Measurements from ENCODE around the gene RBFOX2.

RBFOX2 gene

DNA sequence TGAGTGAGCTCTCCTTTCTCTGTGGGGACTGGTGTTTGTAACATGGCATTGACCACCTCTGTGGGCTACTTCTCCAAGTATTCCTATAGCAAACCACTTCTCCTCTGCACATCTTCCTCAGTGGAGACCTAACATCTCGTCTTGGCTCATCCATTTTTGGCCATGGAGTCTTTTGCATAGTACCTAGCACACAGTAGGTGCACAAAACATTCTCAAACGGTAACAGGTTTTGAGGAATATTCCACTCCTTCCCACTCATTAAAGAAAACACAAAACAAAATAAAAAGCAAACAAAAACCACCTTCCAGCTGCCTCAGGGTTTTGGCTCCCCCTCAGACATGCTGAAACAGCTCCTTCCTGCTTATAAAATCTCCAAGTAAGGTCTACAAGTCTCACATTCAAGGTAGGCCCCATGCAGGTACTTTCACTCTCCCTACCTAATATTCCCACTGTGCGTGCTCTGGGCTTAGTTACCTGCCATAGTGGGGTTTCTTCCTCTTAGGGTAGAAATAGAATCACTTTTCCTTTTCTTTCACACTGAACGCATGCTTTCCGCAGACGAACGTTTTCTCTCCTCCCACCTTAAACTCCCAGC, 132.4 kb downstream of the RBFOX2 start:
- DNase-seq (no peak), ATAC-seq (no peak)

- DNase-seq: no peak
- ATAC-seq: no peak
Observed at GRCh38 chr22:35894937-35895708, 133.5 kb downstream of the RBFOX2 start.

DNA sequence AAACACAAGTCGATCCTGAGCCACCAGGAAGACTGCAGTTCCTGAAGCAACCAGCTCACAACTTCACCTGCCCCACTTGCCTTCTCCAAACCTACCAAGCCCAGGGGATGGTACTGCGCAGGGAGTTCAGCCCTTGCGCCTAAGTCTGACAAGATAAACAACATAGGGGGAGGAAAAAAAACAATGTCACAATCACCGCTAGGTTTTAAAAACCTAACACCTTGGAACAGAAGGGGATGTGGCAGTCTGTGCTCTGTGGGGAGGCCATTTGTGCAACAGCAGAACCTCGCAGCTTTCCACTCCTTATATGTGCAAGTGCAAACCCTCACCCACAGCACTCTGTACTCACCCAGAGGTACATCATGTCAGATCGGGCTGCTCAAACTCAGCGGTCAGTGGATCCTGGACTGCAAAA, 134.2 kb downstream of the RBFOX2 start:
- no peak for ATAC-seq
- no peak for DNase-seq

GRCh38 chr22:35893698-35894097, 134.9 kb downstream of the RBFOX2 start:
- DNase-seq (no peak), ATAC-seq (no peak)

GRCh38 chr22:35892192-35892591, 136.4 kb downstream of the RBFOX2 start:
- no peak for DNase-seq
- ATAC-seq: no peak

- no peak for DNase-seq
Observed at GRCh38 chr22:35891442-35891841, 137.2 kb downstream of the RBFOX2 start.

GRCh38 chr22:35889071-35889470, 139.6 kb downstream of the RBFOX2 start:
- ATAC-seq: no peak

More at GRCh38 chr22:35891442-35891841, 137.2 kb downstream of the RBFOX2 start:
- no peak for ATAC-seq

DNA sequence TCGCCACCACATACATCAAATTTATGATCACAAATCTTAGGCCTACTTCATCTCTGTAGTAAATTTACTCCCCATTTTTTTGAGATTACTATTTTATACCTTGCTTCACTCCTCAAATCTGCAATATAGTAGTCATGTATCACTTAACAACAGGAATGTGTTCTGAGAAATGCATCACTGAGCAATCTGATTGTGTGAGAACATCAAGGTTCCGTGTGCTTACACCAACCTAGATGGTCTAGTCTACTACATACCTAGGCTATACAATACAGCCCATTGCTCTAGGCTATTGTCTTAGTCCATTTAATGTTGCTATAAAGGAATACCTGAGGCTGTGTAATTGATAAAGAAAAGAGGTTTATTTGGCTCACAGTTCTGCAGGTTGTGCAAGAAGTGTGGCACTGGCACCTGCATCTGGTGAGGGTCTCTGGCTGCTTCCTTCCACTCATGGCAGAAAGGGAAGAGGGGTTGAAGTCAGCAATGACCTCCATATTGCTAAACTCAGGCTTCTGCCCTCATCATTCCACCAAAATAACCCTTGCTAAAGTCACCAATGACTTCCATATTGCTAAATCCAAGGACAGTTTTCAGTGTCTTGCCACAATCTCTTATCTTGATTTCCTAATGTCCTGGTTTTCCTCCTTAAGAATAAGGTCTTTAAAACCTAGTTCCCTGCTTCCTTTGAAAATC, 140.3 kb downstream of the RBFOX2 start:
- no peak for ATAC-seq
- DNase-seq: no peak

More at GRCh38 chr22:35889071-35889470, 139.6 kb downstream of the RBFOX2 start:
- DNase-seq: no peak

DNA sequence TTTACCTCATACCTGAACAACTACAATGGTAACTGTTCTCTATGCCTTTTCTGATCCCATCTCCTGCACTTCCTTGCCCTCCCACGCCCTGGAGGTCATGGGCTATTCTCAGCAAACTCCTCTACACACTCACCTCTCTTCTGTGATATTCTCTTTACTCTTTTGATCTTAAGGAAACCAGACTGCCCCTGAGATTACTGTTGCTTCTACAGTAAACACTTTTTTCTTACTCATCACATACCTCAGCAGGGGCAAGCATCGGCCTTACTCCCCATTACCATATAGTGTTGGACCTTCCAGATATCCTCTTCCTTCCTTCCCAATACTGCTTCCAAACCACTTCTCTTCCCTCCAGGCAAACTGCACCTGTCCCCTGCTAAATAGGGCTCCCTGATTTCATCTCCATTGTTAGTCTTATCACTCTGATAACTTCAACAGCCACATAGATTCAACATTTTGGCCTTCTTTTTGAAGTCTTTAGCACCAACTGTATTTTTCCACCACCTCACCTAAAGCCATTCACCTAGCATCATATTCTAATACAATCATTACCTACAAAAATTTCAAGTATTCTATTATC, 141.2 kb downstream of the RBFOX2 start:
- no peak for DNase-seq
- ATAC-seq: no peak

GRCh38 chr22:35886309-35886708, 142.3 kb downstream of the RBFOX2 start:
- no peak for ATAC-seq
- DNase-seq: no peak

GRCh38 chr22:35884529-35884928, 144.1 kb downstream of the RBFOX2 start:
- DNase-seq (no peak), ATAC-seq (no peak)

DNA sequence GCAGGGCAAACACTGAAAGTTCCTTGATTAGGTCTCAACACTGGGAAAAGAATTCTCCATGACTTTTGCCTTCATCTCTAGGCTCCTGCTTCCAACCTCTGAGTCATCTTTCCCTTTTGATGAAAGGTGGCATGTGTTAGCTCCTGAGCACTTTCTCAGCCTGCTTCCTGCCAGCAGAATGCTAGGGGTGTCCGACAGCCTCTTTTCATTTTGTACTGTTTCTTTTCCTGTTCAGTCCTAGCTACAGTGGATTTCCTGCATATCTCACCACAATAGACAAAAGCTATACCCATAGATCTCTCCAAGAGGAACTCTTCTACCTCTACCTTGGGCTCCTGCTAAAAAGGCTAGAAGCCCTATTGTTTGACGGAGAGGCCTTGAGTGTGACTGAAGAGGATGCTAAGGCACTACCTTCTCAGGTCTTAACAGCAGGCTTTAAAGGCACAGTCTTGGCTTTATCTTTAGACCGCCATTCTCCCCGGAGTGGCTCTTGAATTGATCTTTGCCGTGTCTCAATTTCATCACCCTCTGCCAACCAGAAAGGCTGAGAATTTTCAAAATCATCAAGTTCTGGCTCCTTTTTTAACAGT, 145.5 kb downstream of the RBFOX2 start:
- DNase-seq: no peak
- ATAC-seq: no peak

GRCh38 chr22:35882211-35883030, 146.2 kb downstream of the RBFOX2 start:
- no peak for ATAC-seq
- no peak for DNase-seq

- no peak for ATAC-seq
Observed at GRCh38 chr22:35879351-35879750, 149.3 kb downstream of the RBFOX2 start.

DNA sequence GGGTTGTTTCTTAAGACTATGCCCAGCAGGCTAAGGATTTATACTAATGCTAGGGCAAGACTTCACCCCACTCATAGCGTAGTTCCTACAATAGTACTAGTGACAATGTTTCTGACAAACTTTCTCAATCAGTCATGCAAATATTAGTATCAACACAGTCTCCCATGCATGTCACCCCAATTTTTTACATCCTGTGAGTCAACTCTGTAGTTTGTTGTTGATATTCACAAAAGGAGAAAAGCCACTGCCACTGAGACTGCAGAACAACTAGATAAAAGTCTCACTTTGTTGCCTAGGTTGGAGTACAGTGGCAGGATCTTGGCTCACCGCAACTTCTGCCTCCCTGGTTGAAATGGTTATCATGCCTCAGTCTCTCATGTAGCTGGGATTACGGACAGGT, 155.2 kb downstream of the RBFOX2 start:
- DNase-seq (no peak), ATAC-seq (no peak)

More at GRCh38 chr22:35879351-35879750, 149.3 kb downstream of the RBFOX2 start:
- DNase-seq: no peak

GRCh38 chr22:35872451-35872850, 156.2 kb downstream of the RBFOX2 start:
- DNase-seq: no peak
- no peak for ATAC-seq

- DNase-seq (no peak), ATAC-seq (no peak)
Observed at GRCh38 chr22:35870517-35871293, 157.9 kb downstream of the RBFOX2 start.

GRCh38 chr22:35868938-35869337, 159.7 kb downstream of the RBFOX2 start:
- DNase-seq: no peak
- ATAC-seq: no peak

- DNase-seq (no peak), ATAC-seq (no peak)
Observed at GRCh38 chr22:35866651-35867050, 162.0 kb downstream of the RBFOX2 start.

GRCh38 chr22:35864545-35865165, 164.0 kb downstream of the RBFOX2 start:
- ATAC-seq (no peak), DNase-seq (no peak)
